ENCODE measurements around the gene ZNF697.
A peak's percentile ranks its signal among the peaks of the same experiment; 100 is the strongest.
"Not testable (repeated sequence)": the region's sequence is repeated elsewhere in the genome, so short reads cannot be mapped to it uniquely, and the experiment has no call there.

ZNF697 gene

DNA sequence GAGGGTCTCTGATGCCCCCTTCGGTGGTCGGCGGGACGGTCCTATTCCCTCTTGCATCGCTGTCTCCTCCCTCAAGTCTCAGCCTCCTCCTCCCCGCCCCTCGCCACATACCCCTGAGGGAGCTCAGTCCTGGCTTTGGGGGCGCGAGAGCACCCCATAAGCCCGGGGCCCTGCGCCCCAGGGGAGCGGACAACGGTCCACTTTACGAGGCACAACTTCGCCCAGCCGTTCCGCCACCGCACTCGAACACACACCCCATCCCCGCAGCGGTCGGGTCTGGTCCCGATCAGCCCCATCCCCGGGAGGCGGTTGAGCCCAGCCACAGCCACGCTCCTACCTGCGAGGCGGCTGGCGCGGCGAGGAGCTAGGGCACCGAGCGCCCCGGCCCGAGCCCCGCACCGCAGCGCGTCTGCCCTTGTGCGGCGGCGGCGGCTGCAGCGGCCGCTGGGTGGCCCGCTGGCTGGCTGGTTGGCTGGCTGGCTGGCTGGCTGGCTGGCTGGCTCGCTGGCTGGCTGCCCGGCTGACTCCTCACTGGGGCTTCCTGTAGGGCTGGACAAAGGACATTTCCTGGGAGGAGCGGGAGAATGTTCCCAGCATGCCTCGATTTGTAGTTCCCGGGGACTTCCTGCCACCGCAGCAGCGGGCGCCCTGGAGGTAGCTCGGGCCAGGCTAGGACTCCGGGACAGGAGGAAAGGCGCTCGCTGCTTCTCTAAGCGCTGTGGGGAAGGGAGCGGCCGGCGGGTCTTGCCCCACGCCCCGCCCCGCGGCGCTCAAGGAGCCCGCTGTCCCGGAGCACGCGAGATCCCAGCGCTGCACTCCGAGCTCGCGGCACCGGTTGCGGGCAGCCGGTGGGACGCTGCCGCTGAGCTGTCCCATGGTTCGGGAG lies at the start of gene ZNF697:
Gene ZNF697, minus strand, starts transcription at position 533 of the 886 bp plus-strand sequence. CDS start 22,166 bp downstream, outside the sequence.
- Histone ChIP-seq H3K27me3 (peaks cover 9% of the 10 kb centered on the region; the same call in 1 of the 2 replicates), H3K4me3 (peak within 1 kb of the TSS; percentile 81), H3K9ac (peak within 1 kb of the TSS; percentile 72), H4K20me1 (no peaks in the 10 kb centered on the region), H3K36me3 (no peaks in the 10 kb centered on the region), H3K4me1 (peaks cover 10% of the 10 kb centered on the region), H3K27ac (peak within 1 kb of the TSS; percentile 62), H3K9me3 (no peaks in the 10 kb centered on the region), H3K4me2 (peak within 1 kb of the TSS; percentile 90)
- no peak for TF ChIP-seq Cebpa-rat (IDR thresholded peaks at IDR 0.05)

DNA sequence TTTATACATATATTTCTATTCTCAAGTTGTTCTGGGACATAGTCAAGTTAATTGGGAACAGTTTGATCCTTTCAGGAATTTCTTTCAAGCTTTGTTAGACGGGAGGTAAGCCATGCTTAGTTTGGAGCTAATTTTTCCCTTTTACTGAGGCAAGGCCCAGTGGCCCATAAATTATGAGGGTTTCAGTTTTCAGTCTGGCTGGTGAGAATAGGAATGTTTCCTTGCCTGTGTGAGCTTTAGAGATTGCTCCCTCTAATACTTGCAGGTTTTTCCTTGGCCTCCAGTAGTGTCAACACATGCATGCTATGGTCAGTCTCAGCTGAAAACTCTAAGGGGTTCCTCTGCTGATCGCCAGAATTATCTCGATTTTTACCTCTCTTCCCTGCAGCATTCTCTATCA lies 49.5 kb upstream of the ZNF697 start:
- TF ChIP-seq Cebpa-rat (IDR thresholded peaks at IDR 0.05): no peak
- no peak overlapping the region for H3K27ac ChIP-seq
- H3K36me3 ChIP-seq: no peaks in the 10 kb centered on the region
- peaks cover 28% of the 10 kb centered on the region for H3K9me3 ChIP-seq
- no peaks in the 10 kb centered on the region for H4K20me1 ChIP-seq
- no peak overlapping the region for H3K4me2 ChIP-seq
- H3K9ac ChIP-seq: no peak overlapping the region
- no peaks in the 10 kb centered on the region for H3K27me3 ChIP-seq
- no peaks in the 10 kb centered on the region for H3K4me1 ChIP-seq
- no peak overlapping the region for H3K4me3 ChIP-seq

DNA sequence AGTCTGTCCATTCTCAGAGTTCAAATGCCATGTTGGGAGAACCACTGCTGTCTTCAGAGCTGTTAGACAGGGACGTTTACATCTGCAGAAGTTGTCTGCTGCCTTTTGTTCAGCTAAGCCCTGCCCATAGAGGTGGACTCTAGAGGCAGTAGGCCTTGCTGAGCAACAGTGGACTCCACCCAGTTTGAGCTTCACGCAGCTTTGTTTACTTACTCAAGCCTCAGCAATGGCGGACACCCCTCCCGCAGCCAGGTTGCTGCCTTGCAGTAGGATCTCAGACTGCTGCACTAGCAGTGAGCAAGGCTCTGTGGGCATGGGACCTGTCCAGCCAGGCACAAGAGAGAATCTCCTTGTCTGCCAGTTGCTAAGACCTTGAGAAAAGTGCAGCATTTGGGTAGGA lies 48.8 kb upstream of the ZNF697 start:
- not testable (repeated sequence) for H3K4me3 ChIP-seq, H4K20me1 ChIP-seq, H3K4me1 ChIP-seq, H3K36me3 ChIP-seq, H3K27me3 ChIP-seq, H3K4me2 ChIP-seq, H3K9ac ChIP-seq, H3K27ac ChIP-seq
- H3K9me3 ChIP-seq: peaks cover 27% of the 10 kb centered on the region

DNA sequence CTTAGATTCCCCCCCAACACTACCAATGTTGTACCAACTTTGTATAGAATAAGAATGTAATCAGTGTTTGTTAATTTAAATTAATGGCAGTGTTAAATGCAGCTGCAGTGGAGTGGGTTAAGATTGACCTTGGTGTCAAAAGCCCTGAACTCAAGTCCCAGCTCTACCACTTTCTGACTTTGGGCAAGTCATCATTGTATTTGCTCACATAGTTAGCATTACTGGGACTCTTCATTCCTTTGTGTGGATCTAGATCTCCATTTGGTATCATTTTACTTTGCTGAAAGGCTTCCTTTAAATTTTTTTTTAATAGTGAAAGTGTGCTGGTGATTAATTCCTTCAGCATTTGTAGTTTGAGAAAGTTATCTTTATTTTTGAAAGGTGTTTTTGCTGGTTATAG lies 41.4 kb upstream of the ZNF697 start:
- no peaks in the 10 kb centered on the region for H3K4me1 ChIP-seq
- H3K9ac ChIP-seq: no peak overlapping the region
- no peak overlapping the region for H3K4me3 ChIP-seq
- H3K4me2 ChIP-seq: no peak overlapping the region
- no peak for TF ChIP-seq Cebpa-rat (IDR thresholded peaks at IDR 0.05)
- H3K27ac ChIP-seq: no peak overlapping the region
- no peaks in the 10 kb centered on the region for H4K20me1 ChIP-seq
- no peaks in the 10 kb centered on the region for H3K27me3 ChIP-seq
- peaks cover 7% of the 10 kb centered on the region; the same call in 1 of the 2 replicates for H3K9me3 ChIP-seq
- H3K36me3 ChIP-seq: no peaks in the 10 kb centered on the region

DNA sequence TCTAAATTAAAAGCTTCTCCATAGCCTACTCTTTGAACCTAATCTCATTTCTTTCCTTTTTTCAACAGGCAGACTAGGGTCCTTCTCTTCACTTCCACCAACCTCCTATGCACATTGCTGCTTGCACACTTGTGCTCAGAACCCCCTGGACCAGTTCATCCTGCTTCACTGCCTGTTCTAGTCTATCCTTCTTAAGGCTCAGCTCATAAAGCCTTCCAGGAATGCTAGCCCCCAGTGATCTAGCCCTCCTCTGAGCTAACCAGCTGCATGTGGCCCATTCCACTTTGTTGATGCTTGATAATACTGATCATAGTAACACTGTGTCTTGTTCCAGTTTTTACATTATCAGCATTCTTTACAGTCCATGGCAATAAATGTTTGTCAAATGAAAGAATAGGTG lies 40.7 kb upstream of the ZNF697 start:
- no peak for TF ChIP-seq Cebpa-rat (IDR thresholded peaks at IDR 0.05)
- Histone ChIP-seq H3K27me3 (no peaks in the 10 kb centered on the region), H3K9ac (no peak overlapping the region), H3K36me3 (no peaks in the 10 kb centered on the region), H4K20me1 (no peaks in the 10 kb centered on the region), H3K4me1 (no peaks in the 10 kb centered on the region), H3K27ac (no peak overlapping the region), H3K4me2 (no peak overlapping the region), H3K9me3 (peaks cover 7% of the 10 kb centered on the region; the same call in 1 of the 2 replicates), H3K4me3 (no peak overlapping the region)

DNA sequence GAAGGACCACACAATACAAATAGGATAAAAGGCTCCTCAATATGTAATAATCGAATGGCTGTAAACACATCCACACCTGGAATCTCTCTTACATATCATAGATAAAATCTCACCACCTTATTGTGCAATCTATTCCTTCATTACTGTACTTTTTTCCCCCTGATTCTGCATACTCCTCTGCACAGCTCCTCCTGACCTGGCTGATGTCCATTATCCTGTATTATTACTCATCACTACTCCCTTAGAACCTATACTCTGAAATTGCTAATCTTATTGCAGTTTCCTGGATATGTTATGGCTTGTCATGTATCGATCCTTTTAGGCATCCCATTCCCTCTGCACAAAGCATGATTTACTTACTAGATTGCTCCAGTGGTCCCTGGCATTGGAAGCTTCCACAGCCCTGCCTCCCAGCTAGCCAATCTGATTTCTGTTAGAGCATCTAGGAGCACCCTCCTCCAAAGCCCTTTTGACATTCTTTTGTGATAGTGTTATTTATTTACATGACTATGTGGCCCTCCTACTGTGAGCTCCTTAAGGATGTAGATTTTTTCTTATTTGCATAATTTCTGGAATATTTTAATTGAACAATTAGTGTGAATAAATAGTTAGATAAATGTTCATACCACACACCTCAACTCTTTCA lies 39.5 kb upstream of the ZNF697 start:
- Histone ChIP-seq H3K4me3 (no peak overlapping the region), H3K4me1 (no peaks in the 10 kb centered on the region), H3K27ac (no peak overlapping the region), H3K36me3 (no peaks in the 10 kb centered on the region), H3K4me2 (no peak overlapping the region), H3K9ac (no peak overlapping the region), H3K27me3 (no peaks in the 10 kb centered on the region), H4K20me1 (no peaks in the 10 kb centered on the region), H3K9me3 (peaks cover 7% of the 10 kb centered on the region; the same call in 1 of the 2 replicates)
- no peak for TF ChIP-seq Cebpa-rat (IDR thresholded peaks at IDR 0.05)

DNA sequence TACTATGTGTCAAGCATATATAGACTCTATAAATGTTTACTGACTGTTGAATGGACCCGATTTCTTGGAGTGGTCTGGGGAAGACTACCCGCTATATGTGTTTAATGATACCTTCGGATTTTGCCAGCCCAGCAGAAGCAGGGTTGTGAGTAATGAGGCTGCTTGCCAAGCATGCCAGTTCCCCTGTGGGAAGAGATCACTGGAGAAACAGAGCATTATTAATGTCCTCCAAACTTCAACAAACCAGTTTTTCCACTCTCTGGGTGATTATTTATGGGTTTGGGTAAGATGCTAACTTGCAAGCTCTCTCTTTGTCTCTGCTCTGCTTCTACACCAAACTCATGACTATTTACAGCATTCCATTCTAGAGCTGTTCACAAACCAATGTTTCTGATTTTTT lies 38.6 kb upstream of the ZNF697 start:
- H3K4me2 ChIP-seq: no peak overlapping the region
- H3K27me3 ChIP-seq: no peaks in the 10 kb centered on the region
- H3K9me3 ChIP-seq: no peaks in the 10 kb centered on the region
- H3K9ac ChIP-seq: no peak overlapping the region
- H3K27ac ChIP-seq: no peak overlapping the region
- no peaks in the 10 kb centered on the region for H4K20me1 ChIP-seq
- TF ChIP-seq Cebpa-rat (IDR thresholded peaks at IDR 0.05): no peak
- no peak overlapping the region for H3K4me3 ChIP-seq
- H3K36me3 ChIP-seq: no peaks in the 10 kb centered on the region
- H3K4me1 ChIP-seq: no peaks in the 10 kb centered on the region

DNA sequence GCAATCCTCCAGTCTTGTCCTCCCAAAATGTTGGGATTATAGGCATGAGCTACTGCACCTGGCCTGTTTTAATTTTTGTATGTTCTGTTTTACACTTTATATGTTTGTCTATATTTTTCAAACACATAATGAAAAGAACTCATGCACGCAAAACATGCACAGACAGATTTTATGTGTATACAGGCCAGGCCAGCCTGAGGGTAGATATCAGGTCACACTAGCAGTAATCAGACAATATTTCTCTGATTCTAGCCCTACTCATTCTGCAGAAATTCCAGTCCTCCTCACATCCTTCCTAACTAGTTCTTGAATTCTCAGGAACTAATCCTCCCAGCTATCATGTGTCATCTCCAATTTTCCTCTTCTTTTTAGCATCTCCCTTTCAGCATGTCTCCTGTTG lies 35.8 kb upstream of the ZNF697 start:
- Histone ChIP-seq H3K4me1 (no peaks in the 10 kb centered on the region), H3K9me3 (no peaks in the 10 kb centered on the region), H3K36me3 (no peaks in the 10 kb centered on the region), H3K27ac (no peak overlapping the region), H3K27me3 (no peaks in the 10 kb centered on the region), H3K9ac (no peak overlapping the region), H4K20me1 (no peaks in the 10 kb centered on the region), H3K4me3 (no peak overlapping the region), H3K4me2 (no peak overlapping the region)
- TF ChIP-seq Cebpa-rat (IDR thresholded peaks at IDR 0.05): no peak

DNA sequence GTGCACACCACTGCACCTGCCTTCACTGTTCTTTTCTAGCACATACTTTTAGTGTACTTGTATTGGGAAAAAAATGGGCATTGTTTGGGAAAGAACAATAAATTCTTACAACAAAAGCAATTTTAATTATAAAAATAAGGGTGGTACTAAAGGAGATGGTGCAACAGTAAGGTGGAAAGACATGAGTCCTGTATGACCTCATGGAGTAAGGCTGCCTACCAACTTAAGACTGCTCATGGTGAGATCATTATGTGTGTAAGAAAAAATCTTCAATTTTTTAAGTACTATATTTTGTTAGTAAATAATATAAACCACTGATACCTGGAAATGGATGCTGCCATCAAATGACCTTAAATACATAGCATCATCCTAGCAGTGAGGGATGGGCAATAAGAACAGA lies 34.1 kb upstream of the ZNF697 start:
- Histone ChIP-seq H4K20me1 (no peaks in the 10 kb centered on the region), H3K4me3 (no peak overlapping the region), H3K9me3 (no peaks in the 10 kb centered on the region), H3K36me3 (no peaks in the 10 kb centered on the region), H3K4me2 (no peak overlapping the region), H3K27ac (no peak overlapping the region), H3K9ac (no peak overlapping the region), H3K4me1 (no peaks in the 10 kb centered on the region), H3K27me3 (no peaks in the 10 kb centered on the region)
- TF ChIP-seq Cebpa-rat (IDR thresholded peaks at IDR 0.05): no peak

DNA sequence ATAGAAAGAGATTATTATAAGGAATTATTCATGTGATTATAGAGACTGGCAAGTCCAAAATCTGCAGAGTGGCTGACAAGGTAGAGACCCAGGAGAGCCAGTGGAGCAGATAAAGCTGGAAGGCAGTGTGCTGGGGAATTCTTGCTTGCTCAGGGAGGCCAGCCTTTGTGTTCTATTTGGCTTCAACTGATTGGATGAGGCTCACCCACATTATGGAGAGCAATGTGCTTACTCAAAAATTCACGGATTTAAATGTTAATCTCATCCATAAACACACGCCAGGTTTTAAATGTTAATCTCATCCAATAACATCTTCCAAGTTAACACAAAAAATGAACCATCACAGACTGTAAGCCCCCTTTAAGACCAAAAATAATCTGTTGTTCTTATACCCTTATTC lies 33.5 kb upstream of the ZNF697 start:
- Histone ChIP-seq H3K9me3 (no peaks in the 10 kb centered on the region), H3K27ac (no peak overlapping the region), H3K9ac (no peak overlapping the region), H3K4me2 (no peak overlapping the region), H3K36me3 (no peaks in the 10 kb centered on the region), H3K4me1 (no peaks in the 10 kb centered on the region), H3K4me3 (no peak overlapping the region), H4K20me1 (no peaks in the 10 kb centered on the region), H3K27me3 (no peaks in the 10 kb centered on the region)
- TF ChIP-seq Cebpa-rat (IDR thresholded peaks at IDR 0.05): no peak

Measured in BLaER1 (cell line).